H1 (cell line): ENCODE results near the gene PRRT4. TPM values are rescaled to one million over a fixed set of nuclear protein-coding genes. Genes with fewer than 3 reads are reported as not detected.

ENCODE experiments used
- CHD2 ChIP-seq: IDR thresholded peaks from 2 replicates; pipeline ENCODE4 v1.6.1; 2012; ENCODE audit warnings: low read length, improper control_type of control experiment
- EP300 ChIP-seq, 2 experiments: IDR thresholded peaks; 1 replicate in 1 of 2; 2 replicates in 1 of 2; pipeline ENCODE4 v1.6.1; 2011 to 2012; ENCODE audit warnings: low read depth in 2 of 2, low read length in 2 of 2, mild to moderate bottlenecking in 2 of 2, borderline replicate concordance in 1 of 2, inconsistent platforms in 1 of 2, moderate library complexity in 1 of 2
- JUND ChIP-seq: IDR thresholded peaks from 2 replicates; pipeline ENCODE4 v1.6.1; 2011; ENCODE audit warnings: mild to moderate bottlenecking, improper control_type of control experiment, low read length
- RXRA ChIP-seq: IDR thresholded peaks from 2 replicates; pipeline ENCODE4 v1.6.1; 2011; ENCODE audit warnings: low read depth, mild to moderate bottlenecking, low read length, moderate library complexity; ENCODE audit not compliant: insufficient read depth
- polyA plus RNA-seq, 7 experiments: library from polyadenylated mRNA; depleted of rRNA in 3 of 7; stranded (reverse) in 5 of 7; unstranded in 2 of 7; fragments of >200 nt in 5 of 7; fragments of 200-250 nt in 2 of 7; gene quantifications; 1 replicate in 5 of 7; 2 replicates in 1 of 7; 4 replicates in 1 of 7; pipeline versions ENCODE4 v1.2.1 to v1.2.3, GENCODE V29; 2011 to 2013; ENCODE audit warnings: missing spikeins in 2 of 7, mixed read lengths in 2 of 7
- total RNA-seq: library from RNA; stranded (reverse); fragmentation: NEBNext Ultra II Directional; extraction: Animal tissue kit (Norgen Biotek cat#: 25700); gene quantifications from 2 replicates; pipeline ENCODE4 v1.2.1, GENCODE V29; 2021
- TF ChIP-seq, protein P1 (sequence below): IDR thresholded peaks from 2 replicates; pipeline ENCODE4 v1.6.1; 2011; ENCODE audit warnings: low read length, improper control_type of control experiment

The PRRT4 gene
- total and polyA plus RNA-seq, 2 of the 8 experiments (the other 6 are each of a cell fraction or from before 2014, with no cell fraction given), result 0.34 to 1.0 TPM

DNA sequence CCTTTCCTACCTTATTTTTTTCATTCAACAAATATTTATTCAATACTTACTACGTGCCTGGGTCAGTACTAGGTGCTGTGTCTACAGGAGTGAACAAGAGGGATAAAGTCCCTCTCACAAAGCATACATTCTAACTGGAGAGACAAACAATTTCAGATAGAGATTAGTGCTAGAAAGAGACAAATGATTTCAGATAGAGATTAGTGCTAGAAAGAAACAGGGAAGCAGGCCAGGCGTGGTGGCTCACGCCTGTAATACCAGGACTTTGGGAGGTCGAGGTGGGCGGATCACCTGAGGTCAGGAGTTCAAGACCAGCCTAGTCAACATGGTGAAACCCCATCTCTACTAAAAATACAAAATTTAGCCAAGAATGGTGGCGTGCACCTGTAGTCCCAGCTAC, 52.4 kb downstream of the PRRT4 start (continued):
- TF ChIP-seq, protein P1, sequence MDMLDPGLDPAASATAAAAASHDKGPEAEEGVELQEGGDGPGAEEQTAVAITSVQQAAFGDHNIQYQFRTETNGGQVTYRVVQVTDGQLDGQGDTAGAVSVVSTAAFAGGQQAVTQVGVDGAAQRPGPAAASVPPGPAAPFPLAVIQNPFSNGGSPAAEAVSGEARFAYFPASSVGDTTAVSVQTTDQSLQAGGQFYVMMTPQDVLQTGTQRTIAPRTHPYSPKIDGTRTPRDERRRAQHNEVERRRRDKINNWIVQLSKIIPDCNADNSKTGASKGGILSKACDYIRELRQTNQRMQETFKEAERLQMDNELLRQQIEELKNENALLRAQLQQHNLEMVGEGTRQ, result no peak
- TF ChIP-seq RXRA (no peak), EP300 (IDR thresholded peaks at IDR 0.05; ENCODE audit: borderline replicate concordance in 1 of 2, low read depth in 2 of 2, low read length in 2 of 2) (no peak), JUND (no peak), CHD2 (no peak)
- TF ChIP-seq, all 59 proteins: peak for 0
